ENCODE data around the gene PDXDC1.

DNA sequence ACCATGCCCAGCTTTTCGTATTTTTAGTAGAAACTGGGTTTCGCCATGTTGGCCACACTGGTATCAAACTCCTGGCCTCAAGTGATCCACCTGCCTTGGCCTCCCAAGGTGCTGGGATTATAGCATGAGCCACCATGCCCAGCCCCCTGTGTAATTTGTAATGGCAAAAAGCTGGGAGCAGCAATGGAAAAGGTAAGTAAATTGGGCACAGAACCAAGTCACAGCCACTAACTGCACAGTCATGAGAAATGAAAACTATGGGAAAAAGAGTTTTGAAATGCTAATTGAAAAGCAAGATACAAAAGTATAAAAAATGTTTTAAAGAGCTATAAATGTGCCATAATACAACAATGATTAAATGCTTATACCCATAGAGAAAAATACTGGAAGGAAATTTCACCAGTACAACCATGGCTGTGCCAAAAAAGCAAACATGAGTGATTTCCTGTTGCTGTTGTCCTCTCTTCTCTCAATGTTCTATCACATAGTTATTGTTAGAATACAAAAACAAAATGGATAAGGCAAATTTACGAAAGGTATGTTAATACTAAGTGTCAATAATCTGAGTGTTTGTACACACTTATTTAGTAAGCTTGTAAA, 74.9 kb downstream of the PDXDC1 start:
- TF ChIP-seq, protein P1, sequence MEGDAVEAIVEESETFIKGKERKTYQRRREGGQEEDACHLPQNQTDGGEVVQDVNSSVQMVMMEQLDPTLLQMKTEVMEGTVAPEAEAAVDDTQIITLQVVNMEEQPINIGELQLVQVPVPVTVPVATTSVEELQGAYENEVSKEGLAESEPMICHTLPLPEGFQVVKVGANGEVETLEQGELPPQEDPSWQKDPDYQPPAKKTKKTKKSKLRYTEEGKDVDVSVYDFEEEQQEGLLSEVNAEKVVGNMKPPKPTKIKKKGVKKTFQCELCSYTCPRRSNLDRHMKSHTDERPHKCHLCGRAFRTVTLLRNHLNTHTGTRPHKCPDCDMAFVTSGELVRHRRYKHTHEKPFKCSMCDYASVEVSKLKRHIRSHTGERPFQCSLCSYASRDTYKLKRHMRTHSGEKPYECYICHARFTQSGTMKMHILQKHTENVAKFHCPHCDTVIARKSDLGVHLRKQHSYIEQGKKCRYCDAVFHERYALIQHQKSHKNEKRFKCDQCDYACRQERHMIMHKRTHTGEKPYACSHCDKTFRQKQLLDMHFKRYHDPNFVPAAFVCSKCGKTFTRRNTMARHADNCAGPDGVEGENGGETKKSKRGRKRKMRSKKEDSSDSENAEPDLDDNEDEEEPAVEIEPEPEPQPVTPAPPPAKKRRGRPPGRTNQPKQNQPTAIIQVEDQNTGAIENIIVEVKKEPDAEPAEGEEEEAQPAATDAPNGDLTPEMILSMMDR (IDR thresholded peaks at IDR 0.05; ENCODE audit: insufficient read depth, low read depth, low read length): no peak
- TF ChIP-seq EZH2 (IDR thresholded peaks at IDR 0.05; ENCODE audit: insufficient read depth, low read length): no peak

Data from astrocyte (in vitro differentiated cells and primary cell).